Hematopoietic multipotent progenitor cell (in vitro differentiated cells): ENCODE measurements around the gene ABCD4. TPM values are rescaled to one million over a fixed set of nuclear protein-coding genes. Genes with fewer than 3 reads are reported as not detected.
"Not testable (repeated sequence)": the region's sequence is repeated elsewhere in the genome, so short reads cannot be mapped to it uniquely, and the experiment has no call there.

Experiments used
- DNase-seq, 3 donors: peaks; one replicate each; pipeline ENCODE4 v3.0.0-alpha.2; 2011 to 2015; ENCODE audit warnings: low read depth in 2 of 3, low spot score in 2 of 3
- total RNA-seq: library from RNA; depleted of rRNA; stranded (reverse); fragments of >200 nt; gene quantifications from one replicate; pipeline ENCODE4 v1.2.3, GENCODE V29; 2012

Gene ABCD4
- total RNA-seq = 90.5 TPM

DNA sequence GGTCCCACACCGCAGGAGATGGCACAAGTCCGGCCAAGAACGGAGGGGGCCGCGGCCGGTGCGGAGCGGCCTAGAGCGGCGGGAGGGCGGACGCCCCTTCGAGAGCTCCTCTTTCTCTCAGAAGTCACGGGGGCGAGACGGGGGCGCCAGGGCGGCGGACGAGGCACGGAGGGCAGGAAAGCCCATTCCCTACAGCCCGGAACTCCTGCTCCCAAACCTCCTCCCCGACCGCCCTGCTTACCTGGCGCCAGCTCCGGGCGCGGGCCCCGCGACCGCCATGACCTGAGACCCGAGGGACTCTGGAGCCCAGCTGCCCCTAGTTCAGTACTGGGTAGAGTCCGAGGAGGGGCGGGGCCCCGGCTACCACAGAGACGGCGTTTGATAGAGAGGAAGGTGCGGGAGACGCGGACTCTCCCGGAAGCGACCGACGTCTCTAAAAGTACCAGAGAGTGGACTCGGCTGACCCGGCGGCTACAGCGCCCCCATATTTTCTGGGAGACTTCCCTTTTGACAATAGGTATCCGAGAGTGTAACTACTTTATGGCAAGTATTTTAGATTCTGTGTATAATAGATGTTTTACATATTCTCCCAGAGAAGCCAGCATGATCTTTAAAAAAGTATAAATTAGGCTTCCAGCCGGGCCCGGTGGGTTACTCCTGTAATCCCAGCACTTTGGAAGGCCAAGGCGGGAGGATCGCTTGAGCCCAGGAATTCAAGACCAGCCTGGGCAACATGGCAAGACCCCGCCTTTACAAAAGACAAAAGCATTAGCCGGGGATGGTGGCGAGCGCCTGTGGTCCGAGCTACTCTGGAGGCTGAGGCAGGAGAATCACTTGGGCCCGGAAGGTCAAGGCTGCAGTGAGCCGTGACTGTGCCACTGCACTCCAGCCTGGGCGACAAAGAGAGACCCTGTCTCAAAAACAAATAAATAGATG, at the start of gene ABCD4:
Gene ABCD4 (minus strand): TSS at position 301 of the 936 bp plus-strand sequence. CDS start 22 bp downstream, at position 279.
- DNase-seq = peak; percentile 58 to 94 (median 93)

DNA sequence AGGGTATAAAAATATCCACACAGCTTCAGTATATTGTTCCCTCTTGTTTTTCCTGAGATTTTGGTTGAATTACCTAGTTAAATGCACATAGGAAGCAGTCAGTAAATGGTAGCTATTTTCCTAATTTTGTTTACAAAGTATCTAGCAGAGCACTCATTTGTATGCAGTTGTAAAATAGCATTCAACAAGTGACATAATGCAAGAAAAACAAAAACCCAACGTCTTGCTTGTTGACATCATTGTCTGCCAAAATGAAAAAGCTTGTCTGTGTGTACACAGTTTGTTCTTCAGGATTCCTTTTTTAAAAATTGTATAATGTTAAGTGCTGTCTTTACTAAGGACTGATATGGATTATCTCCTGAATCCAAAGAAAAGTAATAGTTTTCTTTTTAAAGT, 48.2 kb upstream of the ABCD4 start:
- no peak for DNase-seq

DNA sequence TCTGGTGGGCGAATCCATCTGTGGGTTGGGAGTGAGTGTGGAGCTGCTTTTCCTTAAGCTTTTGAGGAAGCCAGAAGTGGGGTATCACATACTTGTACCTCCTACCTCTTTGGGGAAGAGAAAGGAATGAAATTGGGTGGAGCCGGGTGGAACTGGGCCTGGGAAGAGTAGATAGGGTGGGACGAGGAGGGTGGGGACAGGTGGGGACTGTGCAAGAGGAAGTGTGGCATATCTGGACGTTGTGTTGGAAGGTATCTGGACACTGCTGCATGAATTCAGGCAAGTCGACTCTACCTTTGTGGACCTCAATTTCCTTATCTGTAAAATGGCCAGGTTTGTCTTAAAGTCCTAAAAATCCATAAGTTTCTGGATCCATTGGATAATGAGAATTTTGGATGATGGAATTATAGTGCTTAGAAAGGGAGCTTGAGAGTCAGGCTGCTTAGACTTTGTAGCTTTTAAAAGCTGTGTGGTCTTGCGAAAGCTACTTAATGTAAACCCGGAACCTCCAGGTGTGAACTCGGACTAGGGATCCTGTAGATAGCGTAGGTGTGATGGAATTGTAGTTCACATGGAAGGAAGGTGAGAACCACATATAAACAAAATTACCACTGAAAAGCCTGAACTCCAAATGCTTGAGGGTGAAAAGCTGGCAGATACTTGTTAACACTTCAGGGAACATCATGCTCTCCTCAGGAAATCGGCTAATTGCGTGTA, 47.6 kb upstream of the ABCD4 start:
- DNase-seq = no peak

DNA sequence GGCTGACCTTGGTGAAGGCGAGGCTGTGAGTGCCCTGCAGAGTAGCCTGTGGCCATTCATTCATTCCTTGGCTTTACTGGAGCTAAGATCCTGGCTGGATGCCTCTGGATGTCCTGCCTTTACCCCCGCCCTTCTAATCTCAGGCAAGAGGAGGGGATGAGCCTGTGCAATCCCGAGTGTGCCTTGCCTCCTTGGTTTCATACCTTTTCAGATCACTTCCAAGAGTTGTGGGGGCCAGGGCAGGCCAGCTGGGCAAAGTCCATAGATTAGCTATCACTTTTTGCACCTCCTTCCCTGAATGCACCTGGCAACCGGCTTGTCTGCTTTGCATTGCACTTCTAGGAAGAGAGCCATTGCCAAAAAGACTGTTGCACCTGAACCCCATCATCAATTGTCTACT, 47.0 kb upstream of the ABCD4 start:
- DNase-seq = no peak

DNA sequence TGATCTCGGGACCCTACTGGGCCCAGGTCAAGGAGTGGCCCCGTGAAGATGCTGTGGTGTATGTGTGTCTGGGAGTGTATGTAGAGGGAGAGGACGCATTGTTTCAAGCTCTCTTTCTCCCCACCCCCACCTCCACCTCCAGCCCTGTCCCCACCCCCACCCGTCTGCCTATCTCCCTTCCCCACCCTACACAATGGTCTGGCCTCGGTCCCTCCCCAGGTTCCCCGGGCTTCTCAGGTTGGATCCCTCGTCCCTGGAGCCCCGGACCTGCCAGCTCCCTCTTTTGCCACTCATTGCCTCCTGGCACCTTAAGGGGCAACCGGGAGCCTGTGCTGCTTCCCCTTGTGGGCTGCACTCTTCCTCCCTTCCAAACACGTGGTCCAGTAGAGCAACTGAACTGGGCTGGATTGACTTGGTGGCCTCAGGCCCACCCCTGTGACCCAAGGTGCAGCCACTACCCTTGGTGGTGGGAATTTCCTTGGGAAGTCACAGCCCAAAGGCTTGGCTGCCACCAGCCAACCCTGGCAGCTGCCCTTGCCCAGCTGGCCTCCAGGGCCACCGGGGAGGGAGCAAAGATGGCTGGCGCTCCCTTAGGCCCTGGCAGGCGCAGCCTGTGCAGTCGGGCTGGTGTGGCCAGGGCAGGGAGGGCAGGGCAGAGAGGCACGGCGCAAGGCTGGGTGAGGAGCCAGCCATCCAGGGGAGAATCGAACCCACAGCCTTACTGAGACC, 46.2 kb upstream of the ABCD4 start:
- no peak for DNase-seq

DNA sequence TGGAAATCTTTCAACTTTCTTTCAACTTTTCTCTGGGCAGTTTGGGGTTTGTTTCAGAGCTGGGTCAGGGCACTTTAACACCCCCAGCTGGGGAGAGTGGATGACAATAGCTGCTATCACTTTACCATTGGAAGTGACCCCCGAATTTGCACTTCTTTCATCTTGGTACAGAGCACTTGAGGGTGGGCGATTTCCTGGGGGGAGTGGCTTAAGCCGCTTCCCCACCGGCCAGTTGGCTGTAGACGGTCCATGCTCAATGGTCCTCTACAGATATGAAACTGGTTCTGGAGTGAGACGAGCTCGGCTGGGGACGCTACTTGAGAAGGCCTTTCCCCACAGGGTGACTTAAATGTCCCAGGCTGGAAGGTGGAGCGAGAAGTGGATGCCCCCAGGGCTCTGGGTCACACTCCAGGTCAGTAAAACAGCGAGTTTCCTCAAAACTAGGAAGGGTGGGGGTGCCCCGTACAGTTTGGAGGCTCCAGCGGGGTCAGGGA, 45.6 kb upstream of the ABCD4 start, which contains the start of gene VRTN:
Gene VRTN (plus strand): TSS at position 231 of the 494 bp plus-strand sequence. CDS start 8,313 bp downstream, outside the sequence.
- no peak for DNase-seq

DNA sequence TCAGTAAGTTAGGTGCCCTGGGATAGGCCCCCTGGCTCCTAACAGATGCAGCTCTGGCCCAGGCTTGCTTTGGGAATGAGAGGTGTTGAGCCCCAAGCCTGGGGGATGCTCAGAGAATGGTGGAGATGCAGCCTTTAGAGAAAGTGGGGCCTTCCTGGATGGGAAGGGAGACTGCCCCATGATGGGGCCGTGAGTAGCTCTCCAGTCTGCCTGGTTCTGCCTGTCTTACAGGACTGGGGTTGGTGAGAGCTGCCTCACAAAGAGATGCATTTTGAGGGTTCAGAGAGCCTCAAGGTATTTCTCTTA, 45.0 kb upstream of the ABCD4 start:
- DNase-seq = no peak

DNA sequence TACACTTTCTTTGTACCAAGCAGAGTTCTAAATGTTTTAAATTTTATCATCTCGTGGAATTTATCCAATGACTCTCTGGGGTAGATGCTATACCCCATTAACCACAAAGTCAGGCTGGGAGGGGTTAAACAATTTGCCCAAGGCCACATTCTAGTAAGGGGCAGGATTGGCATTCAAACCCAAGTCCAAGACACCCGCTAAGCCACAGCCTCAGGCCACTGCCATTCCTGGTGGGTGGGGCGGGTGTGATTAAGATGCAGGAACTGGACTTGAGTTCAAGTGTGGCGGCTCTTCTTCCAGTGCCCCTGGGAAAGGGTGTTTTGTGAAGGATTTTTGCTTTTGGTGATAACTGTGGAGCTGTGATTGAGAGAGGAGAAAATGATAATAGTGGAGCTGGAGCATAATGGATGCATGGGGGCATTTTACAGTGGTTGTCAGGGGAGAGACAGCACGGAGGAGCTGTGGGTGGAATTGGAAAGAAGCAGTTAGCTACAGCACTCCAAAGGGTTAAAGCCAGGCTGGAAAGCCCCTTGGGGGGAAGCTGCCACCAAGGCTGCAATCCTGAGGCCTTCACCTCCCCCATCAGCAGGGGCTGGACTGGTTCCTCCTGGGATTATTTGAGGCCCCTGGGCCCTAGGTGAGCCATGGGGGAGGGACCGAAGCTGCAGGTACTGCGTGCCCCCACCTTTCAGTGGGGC, 44.5 kb upstream of the ABCD4 start:
- no peak for DNase-seq

DNA sequence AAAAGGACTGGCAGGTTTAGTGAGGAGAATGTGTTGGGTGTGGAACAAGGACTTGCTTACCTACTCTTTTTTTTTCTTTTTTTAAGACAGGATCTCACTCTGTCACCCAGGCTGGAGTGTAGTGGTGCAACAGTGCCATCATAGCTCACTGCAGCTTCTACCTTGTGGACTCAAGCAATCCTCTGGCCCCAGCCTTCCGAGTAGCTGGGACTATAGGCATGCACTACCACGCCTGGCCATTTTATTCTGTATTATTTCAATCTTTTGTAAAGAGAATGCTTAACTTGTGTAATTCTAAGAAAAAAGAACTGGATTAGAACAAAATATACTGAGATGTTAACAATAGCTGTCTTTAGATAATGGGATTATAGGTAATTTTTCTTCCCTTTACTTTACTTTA, 43.6 kb upstream of the ABCD4 start:
- DNase-seq = no peak

DNA sequence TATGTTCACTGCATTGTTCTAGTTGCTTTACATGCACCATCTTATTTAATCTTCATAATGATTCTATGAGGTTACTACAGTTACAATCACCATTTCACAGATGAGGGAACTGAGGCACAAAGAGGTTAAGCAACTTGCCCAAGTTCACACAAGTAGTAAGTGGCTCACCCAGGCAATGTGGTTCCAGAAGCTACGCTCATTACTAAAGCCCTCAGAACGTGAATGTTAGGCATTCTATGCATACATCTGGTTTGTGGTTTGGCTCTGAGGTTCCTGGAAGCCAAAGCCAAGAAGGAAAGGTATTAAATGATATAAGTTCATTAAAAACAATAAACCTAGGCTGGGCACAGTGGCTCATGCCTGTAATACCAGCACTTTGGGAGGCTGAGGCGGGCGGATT, 31.2 kb upstream of the ABCD4 start:
- no peak for DNase-seq

DNA sequence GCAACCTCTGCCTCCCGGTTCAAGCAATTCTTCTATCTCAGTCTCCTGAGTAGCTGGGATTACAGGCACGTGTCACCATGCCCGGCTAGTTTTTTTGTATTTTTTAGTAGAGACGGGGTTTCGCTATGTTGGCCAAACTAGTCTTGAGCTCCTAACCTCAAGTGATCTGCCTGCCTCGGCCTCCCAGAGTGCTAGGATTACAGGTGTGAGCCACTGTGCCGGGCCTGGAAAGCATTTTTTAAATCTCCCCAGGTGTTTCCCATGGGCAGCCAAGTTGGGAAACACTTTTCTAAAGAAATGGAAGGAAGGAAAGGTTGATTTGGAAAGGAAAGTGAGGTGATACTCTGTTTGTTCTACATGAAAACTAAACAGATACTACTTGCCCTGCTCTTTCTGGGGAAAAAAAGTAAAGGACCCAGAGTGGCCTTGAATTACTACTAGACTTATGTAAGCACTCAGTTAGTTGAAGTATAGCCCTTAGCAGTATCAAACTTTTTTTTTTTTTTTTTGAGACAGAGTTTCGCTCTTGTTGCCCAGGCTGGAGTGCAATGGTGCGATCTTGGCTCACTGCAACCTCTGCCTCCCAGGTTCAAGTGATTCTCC, 27.3 kb upstream of the ABCD4 start:
- DNase-seq = not testable (repeated sequence)

DNA sequence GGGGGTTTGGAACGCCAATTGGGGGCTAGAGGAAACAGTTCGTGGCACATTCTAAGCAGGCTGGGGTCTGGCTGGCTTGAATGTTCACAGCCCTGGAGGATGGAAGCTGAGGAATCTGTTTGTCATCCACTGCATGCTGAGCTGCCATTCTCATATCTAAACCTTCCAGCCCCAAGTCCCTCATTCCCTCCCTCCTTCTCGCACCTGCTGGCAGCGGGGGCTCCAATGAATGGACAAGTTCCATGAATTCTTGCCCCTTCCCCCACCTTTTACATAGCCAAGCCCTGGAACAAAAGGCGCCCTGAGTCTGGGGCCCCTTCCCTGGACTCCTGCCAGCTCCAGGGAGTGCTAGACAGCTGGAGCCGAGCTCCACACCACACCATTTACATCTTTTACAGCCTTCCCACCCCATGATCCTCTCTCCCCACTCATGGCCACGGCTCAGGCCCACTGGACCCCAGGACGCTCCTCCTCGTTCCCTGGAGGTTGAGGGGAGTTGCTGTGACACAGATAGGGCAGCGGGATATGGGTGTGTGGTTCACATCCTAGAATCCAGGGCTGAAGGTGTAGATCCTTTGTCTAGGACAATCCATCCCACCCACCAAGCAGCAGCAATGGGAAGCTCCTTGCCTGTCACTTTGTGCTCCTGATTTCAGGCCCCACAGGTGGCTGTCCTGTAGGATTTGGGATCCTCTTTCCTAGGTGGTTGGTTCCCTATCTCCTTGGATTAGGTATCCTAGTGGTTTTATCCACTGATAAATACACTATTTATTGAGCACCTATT, 23.8 kb upstream of the ABCD4 start:
- no peak for DNase-seq

DNA sequence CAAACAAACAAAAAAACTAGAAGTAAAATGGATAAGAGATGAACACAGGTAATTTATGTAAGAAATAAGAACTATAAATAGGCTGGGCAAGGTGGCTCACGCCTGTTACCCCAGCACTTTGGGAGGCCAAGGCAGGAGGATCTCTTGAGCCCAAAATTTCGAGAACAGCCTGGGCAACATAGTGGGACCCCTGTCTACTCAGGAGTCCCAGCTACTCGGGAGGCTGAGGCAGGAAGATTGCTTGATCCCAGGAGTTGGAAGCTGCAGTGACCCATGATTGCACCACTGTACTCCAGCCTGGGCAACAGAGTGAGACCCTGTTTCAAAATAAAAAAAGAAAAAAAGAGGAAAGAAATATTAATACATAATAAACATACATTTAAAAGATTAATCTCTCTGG, 22.7 kb upstream of the ABCD4 start:
- no peak for DNase-seq

DNA sequence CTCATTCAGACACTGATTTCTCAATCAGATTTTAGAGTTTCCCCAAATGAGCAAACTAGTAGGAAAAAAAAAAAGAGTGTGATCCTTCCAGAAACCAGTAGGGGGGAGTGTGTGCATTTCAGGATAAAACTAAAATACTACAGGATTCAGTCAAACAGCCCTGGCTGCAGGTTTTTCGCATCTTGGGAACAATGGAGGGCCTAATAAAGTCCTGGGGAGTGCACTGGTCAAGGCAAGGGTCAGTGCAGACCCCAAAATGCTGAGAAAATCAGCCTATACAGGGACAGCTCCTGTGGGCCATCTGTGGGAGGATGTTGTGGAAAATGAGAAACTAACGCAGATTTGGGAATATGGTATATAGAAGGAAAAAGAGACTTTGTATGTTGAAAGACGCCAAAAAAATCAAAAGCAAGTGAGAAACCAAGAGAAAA, 22.2 kb upstream of the ABCD4 start:
- DNase-seq = peak in 2 of 3 donors; percentile 21 to 59

DNA sequence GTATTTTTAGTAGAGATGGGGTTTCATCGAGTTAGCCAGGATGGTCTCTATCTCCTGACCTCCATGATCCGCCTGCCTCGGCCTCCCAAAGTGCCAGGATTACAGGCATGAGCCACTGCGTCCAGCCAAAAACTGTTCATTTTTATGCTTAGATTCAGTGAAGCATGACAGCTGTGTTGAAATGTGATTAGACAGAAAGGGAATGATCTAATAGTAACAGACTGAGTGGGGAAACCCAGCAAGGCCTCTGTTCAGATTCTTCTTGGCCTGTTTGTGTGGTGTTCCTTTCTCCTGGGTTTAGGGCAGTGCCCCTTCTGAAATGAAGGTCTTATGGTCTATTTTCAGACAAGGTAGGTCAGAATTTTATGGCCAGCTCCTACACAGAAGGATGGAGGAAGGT, 11.8 kb upstream of the ABCD4 start:
- no peak for DNase-seq

DNA sequence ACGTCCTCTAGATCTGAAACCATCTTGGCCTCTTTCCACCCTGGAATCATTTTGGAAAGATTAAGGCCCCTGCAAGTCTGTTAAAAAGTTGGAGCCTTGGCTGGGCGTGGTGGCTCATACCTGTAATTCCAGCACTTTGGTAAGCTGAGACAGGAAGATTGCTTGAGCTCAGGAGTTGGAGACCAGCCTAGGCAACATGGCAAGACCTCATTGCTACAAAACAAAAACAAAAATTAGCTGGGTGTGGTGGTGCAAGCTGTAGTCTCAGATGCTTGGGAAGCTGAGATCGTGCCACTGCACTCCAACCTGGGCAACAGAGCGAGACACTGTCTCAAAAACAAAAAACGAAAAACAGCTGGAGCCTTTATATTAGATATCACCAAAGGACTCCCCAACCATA, 10.9 kb upstream of the ABCD4 start:
- no peak for DNase-seq

DNA sequence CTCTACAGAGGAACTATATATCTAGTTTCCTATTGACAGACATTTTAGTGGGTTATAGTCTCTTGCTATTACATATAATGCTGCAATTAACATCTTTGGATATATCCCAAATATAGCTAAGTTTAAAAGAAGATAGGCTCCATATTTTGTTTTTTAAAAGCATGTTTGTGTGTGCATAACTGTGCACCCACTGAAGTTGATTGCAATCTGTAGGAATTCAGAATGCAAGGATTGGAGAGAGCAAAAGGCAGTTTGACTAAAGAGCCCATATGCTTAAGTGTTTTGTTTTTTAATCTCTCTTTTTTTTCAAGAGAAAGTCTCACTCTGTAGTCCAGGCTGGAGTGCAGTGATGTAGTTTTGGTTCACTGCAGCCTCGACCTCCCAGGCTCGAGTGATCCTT, 9.4 kb upstream of the ABCD4 start:
- no peak for DNase-seq

DNA sequence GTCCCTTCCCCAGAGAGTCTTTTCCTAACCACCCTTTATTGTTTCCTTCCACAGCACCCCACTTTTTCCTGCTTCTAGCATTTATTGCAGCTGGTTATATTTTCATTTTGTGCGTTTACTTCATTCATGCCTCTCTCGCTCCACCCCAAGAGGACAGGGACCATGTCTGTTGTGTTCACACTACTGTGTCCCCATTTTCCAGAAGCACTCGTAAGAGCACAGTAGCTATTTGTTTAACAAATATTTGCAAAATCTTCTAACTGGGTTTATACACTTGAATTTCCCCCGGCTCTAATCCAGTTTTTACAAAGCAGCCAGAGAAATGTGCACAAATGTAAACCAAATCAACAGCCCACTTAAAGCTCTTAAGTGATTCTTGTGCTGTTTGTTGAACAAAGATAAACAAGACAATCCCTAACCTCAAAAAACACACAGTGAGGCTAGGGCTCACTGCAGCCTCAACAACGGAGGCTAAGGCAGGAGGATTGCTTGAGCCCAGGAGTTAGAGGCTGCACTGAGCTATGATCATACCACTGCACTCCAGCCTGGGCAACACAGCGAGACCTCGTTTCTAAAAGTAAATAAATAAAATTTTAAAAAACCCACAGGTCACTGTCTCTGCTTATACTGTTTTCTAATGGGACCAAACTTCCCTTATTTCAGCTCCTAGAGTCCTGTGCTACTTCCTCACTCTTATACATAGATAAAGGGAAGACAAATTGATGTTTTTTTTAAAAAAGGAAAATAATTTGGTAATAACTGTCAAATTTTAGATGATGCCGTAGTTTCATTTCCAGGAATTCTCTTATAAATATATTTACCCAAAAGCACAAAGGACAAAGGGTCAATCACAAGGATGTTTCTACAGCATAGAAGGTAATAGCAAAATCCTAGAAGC, 6.6 kb upstream of the ABCD4 start:
- DNase-seq = no peak
